ENCODE results near the gene RPS27L.

- TF ChIP-seq, protein P1, sequence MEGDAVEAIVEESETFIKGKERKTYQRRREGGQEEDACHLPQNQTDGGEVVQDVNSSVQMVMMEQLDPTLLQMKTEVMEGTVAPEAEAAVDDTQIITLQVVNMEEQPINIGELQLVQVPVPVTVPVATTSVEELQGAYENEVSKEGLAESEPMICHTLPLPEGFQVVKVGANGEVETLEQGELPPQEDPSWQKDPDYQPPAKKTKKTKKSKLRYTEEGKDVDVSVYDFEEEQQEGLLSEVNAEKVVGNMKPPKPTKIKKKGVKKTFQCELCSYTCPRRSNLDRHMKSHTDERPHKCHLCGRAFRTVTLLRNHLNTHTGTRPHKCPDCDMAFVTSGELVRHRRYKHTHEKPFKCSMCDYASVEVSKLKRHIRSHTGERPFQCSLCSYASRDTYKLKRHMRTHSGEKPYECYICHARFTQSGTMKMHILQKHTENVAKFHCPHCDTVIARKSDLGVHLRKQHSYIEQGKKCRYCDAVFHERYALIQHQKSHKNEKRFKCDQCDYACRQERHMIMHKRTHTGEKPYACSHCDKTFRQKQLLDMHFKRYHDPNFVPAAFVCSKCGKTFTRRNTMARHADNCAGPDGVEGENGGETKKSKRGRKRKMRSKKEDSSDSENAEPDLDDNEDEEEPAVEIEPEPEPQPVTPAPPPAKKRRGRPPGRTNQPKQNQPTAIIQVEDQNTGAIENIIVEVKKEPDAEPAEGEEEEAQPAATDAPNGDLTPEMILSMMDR (IDR thresholded peaks at IDR 0.05): no peak
- TF ChIP-seq POLR2A (IDR thresholded peaks at IDR 0.05): no peak
These were observed 24.4 kb upstream of the RPS27L start for GRCh38 chr15:63181648-63182047.

All from uterus (tissue), 2 donors.